Adrenal gland (tissue), 12 donors: Measurements from ENCODE around the gene FBXW5. TPM values are rescaled to one million over a fixed set of nuclear protein-coding genes. Genes with fewer than 3 reads are reported as not detected.

Experiments used
- DNase-seq, 7 donors: peaks; one replicate each; pipeline ENCODE4 v3.0.0-alpha.2; 2019 to 2020
- H3K27ac ChIP-seq, 5 donors: fragments of 200-600 bp; sonication (generic) in 4 of 5; 1 replicate in 3 of 5; 2 replicates in 2 of 5; pipeline versions ENCODE4 v1.5.1 to v1.8.0; 2016 to 2020; ENCODE audit warnings: mild to moderate bottlenecking in 1 of 5
- H3K27me3 ChIP-seq: fragments of 200-600 bp; 2 replicates; pipeline ENCODE4 v1.8.0; 2021
- H3K36me3 ChIP-seq, 2 donors: fragments of 200-600 bp; replicated peaks in 1 of 2; 1 replicate in 1 of 2; 2 replicates in 1 of 2; pipeline versions ENCODE4 v1.5.1 to v1.8.0; 2018 to 2022
- H3K4me1 ChIP-seq, 2 donors: fragments of 200-600 bp; replicated peaks in 1 of 2; 1 replicate in 1 of 2; 2 replicates in 1 of 2; pipeline versions ENCODE4 v1.5.1 to v1.8.0; 2018 to 2021
- H3K4me3 ChIP-seq, 4 donors: fragments of 200-600 bp; sonication (generic) in 3 of 4; one replicate each; pipeline ENCODE4 v1.5.1; 2016 to 2018
- H3K9me3 ChIP-seq, 3 donors: fragments of 200-600 bp; sonication (generic) in 1 of 3; replicated peaks in 1 of 3; 1 replicate in 2 of 3; 2 replicates in 1 of 3; pipeline versions ENCODE4 v1.5.1 to v1.8.0; 2016 to 2021
- POLR2A ChIP-seq, 2 donors: fragments of 450-650 bp; IDR thresholded peaks; one replicate each; pipeline ENCODE4 v1.6.1; 2017; ENCODE audit warnings: antibody characterized with exemption in 2 of 2, mild to moderate bottlenecking in 2 of 2, moderate library complexity in 1 of 2
- WGBS, 4 donors: extraction: QIAGEN DNeasy Blood & Tissue Kit in 2 of 4; methylation state at CpG; one replicate each; pipeline versions ENCODE4 v1.1.5 to v1.1.7; 2013 to 2017; 5-methylcytosine and 5-hydroxymethylcytosine counted together
- intact Hi-C, 2 donors: fragments of 100-400 bp; cut with DNase I; formaldehyde crosslinking; loops; one replicate each; pipeline versions ENCODE4 v1.14.1 to v1.15.0; 2022 to 2023
- polyA plus RNA-seq, 3 donors: library from polyadenylated mRNA; stranded (reverse); fragments of 200-250 nt in 2 of 3; fragments of 350-450 nt in 1 of 3; fragmentation: Illumina TruSeq in 1 of 3; extraction: RNeasy Lipid Tissue Mini Kit (QIAGEN cat#74804) in 1 of 3; gene quantifications; one replicate each; pipeline ENCODE4 v1.2.3, GENCODE V29; 2013 to 2014
- total RNA-seq, 9 donors: library from RNA; depleted of rRNA in 4 of 9; stranded (reverse); fragments of >200 nt in 4 of 9; fragments of 120-200 nt in 1 of 9; fragmentation: NEBNext Ultra II Directional in 1 of 9; extraction: Animal tissue kit (Norgen Biotek cat#: 25700) in 1 of 9; gene quantifications; one replicate each; pipeline versions ENCODE4 v1.1.0 to v1.2.4, GENCODE V29; 2013 to 2023
- TF ChIP-seq, protein P1 (sequence below), 6 experiments: fragments of 450-650 bp in 4 of 6; fragments of 200-600 bp in 2 of 6; sonication (generic) in 1 of 6; IDR thresholded peaks; 1 replicate in 5 of 6; 2 replicates in 1 of 6; pipeline versions ENCODE4 v1.5.1 to v1.8.0; 2016 to 2021; ENCODE audit warnings: antibody characterized with exemption in 6 of 6, mild to moderate bottlenecking in 2 of 6, moderate library complexity in 1 of 6
- donor health status: healthy with polysubstance abuse.
- donor health status: Bipolar disorder and iron deficiency.
- donor health status: DM: yes; HTN: yes; CAD: no.
- donor health status: DM: no; HTN: no; CAD: no.
- donor health status: DM: no; HTN: no; CAD: no.
- donor health status: DM: yes; HTN: yes; CAD: no.

The FBXW5 gene
- total and polyA plus RNA-seq, 12 donors = 19.2 to 257 (median 139) TPM

- H3K9me3 ChIP-seq = no peaks in the 10 kb centered on the region
- 89 to 97% (median 94%) methylated on average over 6 to 15 of the region's 15 CpGs for WGBS, 4 donors
- TF ChIP-seq POLR2A (IDR thresholded peaks at IDR 0.05) = no peak
- TF ChIP-seq, protein P1, sequence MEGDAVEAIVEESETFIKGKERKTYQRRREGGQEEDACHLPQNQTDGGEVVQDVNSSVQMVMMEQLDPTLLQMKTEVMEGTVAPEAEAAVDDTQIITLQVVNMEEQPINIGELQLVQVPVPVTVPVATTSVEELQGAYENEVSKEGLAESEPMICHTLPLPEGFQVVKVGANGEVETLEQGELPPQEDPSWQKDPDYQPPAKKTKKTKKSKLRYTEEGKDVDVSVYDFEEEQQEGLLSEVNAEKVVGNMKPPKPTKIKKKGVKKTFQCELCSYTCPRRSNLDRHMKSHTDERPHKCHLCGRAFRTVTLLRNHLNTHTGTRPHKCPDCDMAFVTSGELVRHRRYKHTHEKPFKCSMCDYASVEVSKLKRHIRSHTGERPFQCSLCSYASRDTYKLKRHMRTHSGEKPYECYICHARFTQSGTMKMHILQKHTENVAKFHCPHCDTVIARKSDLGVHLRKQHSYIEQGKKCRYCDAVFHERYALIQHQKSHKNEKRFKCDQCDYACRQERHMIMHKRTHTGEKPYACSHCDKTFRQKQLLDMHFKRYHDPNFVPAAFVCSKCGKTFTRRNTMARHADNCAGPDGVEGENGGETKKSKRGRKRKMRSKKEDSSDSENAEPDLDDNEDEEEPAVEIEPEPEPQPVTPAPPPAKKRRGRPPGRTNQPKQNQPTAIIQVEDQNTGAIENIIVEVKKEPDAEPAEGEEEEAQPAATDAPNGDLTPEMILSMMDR (IDR thresholded peaks at IDR 0.05) = no peak
- H3K36me3 ChIP-seq = no peaks in the 10 kb centered on the region
- peaks cover 0 to 8% of the 10 kb centered on the region in 2 donors for H3K4me1 ChIP-seq
- no peaks in the 10 kb centered on the region for H3K27me3 ChIP-seq
- intact Hi-C loops = no loop called here
- H3K4me3 ChIP-seq = no peak overlapping the region
- no peak for DNase-seq
- peak overlapping the region in 1 of 5 donors; percentile 29 for H3K27ac ChIP-seq
Measured at GRCh38 chr9:136963341-136963740, 18.8 kb upstream of the FBXW5 start.

DNA sequence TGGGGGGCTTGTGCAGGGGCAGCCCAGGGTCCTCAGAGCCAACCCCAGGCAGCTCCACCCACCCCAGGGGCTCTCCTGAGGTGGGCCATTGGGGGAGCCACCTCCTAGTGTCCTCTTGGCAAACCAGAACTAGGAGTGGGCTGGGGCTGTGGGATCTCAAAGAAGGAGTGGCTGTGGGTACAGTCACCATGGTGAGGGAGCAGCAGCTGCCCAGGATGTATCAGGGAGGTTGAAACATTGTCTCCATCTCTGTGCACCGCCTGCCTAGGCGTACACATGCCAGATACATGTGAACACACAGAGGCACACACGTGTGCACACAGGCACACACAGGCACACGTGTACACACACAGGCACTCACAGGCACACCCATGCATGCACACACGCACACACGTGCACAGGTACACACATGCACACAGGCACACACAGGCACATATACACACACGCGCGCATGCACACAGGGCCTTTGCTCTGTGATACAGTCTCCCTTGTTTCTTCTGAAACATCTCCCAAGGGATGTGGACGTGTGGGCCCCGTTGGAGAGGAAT is 18.2 kb upstream of the FBXW5 start:
- 79 to 92% (median 86%) methylated on average over 8 to 11 of the region's 11 CpGs for WGBS, 4 donors
- no peak overlapping the region for H3K27ac ChIP-seq
- peaks cover 0 to 8% of the 10 kb centered on the region in 2 donors for H3K4me1 ChIP-seq
- H3K4me3 ChIP-seq = no peak overlapping the region
- no peaks in the 10 kb centered on the region for H3K27me3 ChIP-seq
- no peak for DNase-seq
- intact Hi-C loops = no loop called here
- no peak for TF ChIP-seq POLR2A (IDR thresholded peaks at IDR 0.05)
- TF ChIP-seq, protein P1 (IDR thresholded peaks at IDR 0.05) = no peak
- no peaks in the 10 kb centered on the region for H3K9me3 ChIP-seq
- H3K36me3 ChIP-seq = no peaks in the 10 kb centered on the region

DNA sequence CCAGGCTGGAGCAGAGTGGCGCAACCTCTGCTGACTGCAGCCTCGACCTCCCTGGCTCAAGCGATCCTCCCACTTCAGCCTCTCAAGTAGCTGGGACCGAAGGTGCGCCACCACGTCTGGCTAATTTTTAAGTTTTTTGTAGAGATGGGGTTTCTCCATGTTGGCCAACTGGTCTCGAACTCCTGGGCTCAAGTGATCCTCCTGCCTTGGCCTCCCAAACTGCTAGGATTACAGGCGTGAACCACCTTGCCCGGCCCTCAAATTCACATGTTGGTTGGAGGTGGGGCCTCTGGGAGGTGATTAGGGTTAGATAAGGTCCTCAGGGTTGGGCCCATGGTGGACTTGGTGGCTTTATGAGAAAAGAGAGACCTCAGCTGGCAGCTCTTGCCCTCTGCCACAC is 17.6 kb upstream of the FBXW5 start:
- intact Hi-C loops = no loop called here
- Histone ChIP-seq H3K4me3 (no peak overlapping the region), H3K4me1 (peaks cover 0 to 8% of the 10 kb centered on the region in 2 donors), H3K27me3 (no peaks in the 10 kb centered on the region), H3K36me3 (no peaks in the 10 kb centered on the region), H3K9me3 (no peaks in the 10 kb centered on the region), H3K27ac (no peak overlapping the region)
- TF ChIP-seq, protein P1 (IDR thresholded peaks at IDR 0.05) = no peak
- TF ChIP-seq POLR2A (IDR thresholded peaks at IDR 0.05) = no peak
- DNase-seq = no peak
- 91 to 98% (median 95%) methylated on average over 9 of the region's 9 CpGs for WGBS, 4 donors

GRCh38 chr9:136961279-136962065 is 16.9 kb upstream of the FBXW5 start:
- TF ChIP-seq, protein P1 (IDR thresholded peaks at IDR 0.05) = no peak
- no peak for TF ChIP-seq POLR2A (IDR thresholded peaks at IDR 0.05)
- Histone ChIP-seq H3K9me3 (no peaks in the 10 kb centered on the region), H3K27ac (peak overlapping the region in 1 of 5 donors; percentile 65), H3K4me1 (peaks cover 0 to 7% of the 10 kb centered on the region in 2 donors), H3K27me3 (no peaks in the 10 kb centered on the region), H3K36me3 (no peaks in the 10 kb centered on the region), H3K4me3 (no peak overlapping the region)
- no peak for DNase-seq
- 58 to 82% (median 72%) methylated on average over 15 to 23 of the region's 23 CpGs for WGBS, 4 donors
- intact Hi-C loops = no loop called here
